BE2C (cell line): ENCODE measurements around the gene ACBD4.

Source experiments
- DNase-seq: peaks from one replicate; pipeline ENCODE4 v3.0.0-alpha.2; 2020
- H3K27me3 ChIP-seq: fragments of 250-450 bp; sonication (Bioruptor Pico); 2 replicates; pipeline ENCODE4 v1.5.1; 2020; ENCODE audit warnings: mild to moderate bottlenecking
- H3K36me3 ChIP-seq: fragments of 250-450 bp; sonication (Bioruptor Pico); 2 replicates; pipeline ENCODE4 v1.5.1; 2020; ENCODE audit warnings: mild to moderate bottlenecking
- H3K4me1 ChIP-seq: fragments of 250-450 bp; sonication (Bioruptor Pico); 2 replicates; pipeline ENCODE4 v1.5.1; 2020
- H3K4me3 ChIP-seq: 2 replicates; pipeline ENCODE4 v1.5.1; 2011; ENCODE audit warnings: low read depth, low read length
- H3K9me3 ChIP-seq: fragments of 250-450 bp; sonication (Bioruptor Pico); 2 replicates; pipeline ENCODE4 v1.5.1; 2020
- TF ChIP-seq, protein P1 (sequence below): IDR thresholded peaks from 2 replicates; pipeline ENCODE4 v1.5.1; 2012; ENCODE audit warnings: mild to moderate bottlenecking, low read depth, low read length

The ACBD4 gene

DNA sequence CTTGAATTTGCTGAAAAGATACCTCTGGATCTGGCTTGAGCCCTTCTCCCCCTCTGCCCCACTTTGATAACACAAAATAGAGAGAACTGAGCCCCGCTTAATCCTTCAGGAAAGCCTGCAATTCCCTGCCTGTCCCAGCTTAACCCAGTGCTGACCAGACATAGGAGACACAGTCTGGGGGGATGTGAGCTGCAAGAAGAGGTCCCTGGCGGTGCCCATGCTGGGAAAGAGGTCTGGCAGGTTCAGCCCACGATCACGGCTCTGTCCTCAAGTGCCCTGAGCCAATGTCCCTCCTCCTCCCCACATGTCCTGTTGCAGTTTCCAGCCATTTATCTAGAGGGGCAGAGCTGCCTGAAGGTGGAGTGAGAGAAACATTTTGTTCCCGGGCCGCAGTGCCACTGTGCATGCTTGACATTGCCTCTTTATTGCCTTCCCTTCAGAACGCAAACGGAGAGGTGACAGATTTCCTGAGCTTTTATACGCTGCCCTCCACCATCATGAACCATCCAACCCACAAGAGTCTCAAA lies 32.2 kb upstream of the ACBD4 start:
- Histone ChIP-seq H3K4me3 (no peak overlapping the region), H3K4me1 (no peaks in the 10 kb centered on the region), H3K27me3 (no peaks in the 10 kb centered on the region), H3K9me3 (no peaks in the 10 kb centered on the region), H3K36me3 (peaks cover 85% of the 10 kb centered on the region)
- TF ChIP-seq, protein P1, sequence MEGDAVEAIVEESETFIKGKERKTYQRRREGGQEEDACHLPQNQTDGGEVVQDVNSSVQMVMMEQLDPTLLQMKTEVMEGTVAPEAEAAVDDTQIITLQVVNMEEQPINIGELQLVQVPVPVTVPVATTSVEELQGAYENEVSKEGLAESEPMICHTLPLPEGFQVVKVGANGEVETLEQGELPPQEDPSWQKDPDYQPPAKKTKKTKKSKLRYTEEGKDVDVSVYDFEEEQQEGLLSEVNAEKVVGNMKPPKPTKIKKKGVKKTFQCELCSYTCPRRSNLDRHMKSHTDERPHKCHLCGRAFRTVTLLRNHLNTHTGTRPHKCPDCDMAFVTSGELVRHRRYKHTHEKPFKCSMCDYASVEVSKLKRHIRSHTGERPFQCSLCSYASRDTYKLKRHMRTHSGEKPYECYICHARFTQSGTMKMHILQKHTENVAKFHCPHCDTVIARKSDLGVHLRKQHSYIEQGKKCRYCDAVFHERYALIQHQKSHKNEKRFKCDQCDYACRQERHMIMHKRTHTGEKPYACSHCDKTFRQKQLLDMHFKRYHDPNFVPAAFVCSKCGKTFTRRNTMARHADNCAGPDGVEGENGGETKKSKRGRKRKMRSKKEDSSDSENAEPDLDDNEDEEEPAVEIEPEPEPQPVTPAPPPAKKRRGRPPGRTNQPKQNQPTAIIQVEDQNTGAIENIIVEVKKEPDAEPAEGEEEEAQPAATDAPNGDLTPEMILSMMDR: no peak
- no peak for DNase-seq

DNA sequence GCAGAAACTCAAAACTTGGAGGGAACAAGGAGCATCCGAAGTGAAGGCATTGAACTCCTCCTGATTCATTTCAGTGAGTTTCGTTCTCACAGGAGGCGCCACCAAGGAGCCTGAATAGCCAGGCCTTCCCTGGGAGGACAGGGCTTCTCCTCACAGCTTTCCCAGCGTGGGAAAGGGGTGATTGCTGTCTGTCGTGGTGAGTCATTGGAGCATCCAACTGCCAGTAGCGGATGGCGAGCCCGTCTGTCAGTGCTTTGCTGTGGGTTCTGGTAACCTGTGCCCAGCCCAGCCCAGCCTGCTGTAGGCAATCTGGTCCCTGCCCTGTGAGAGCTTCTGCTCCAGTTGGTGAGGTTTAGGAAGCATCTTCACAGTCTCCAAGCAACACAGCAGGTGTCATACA lies 31.5 kb upstream of the ACBD4 start:
- H3K9me3 ChIP-seq: no peaks in the 10 kb centered on the region
- peaks cover 85% of the 10 kb centered on the region for H3K36me3 ChIP-seq
- no peaks in the 10 kb centered on the region for H3K27me3 ChIP-seq
- no peak overlapping the region for H3K4me3 ChIP-seq
- H3K4me1 ChIP-seq: no peaks in the 10 kb centered on the region
- TF ChIP-seq, protein P1: no peak
- DNase-seq: no peak

GRCh38 chr17:45104497-45104896 lies 31.0 kb upstream of the ACBD4 start:
- no peak overlapping the region for H3K4me3 ChIP-seq
- TF ChIP-seq, protein P1: no peak
- no peaks in the 10 kb centered on the region for H3K27me3 ChIP-seq
- no peaks in the 10 kb centered on the region for H3K4me1 ChIP-seq
- no peaks in the 10 kb centered on the region for H3K9me3 ChIP-seq
- peaks cover 85% of the 10 kb centered on the region for H3K36me3 ChIP-seq
- no peak for DNase-seq

DNA sequence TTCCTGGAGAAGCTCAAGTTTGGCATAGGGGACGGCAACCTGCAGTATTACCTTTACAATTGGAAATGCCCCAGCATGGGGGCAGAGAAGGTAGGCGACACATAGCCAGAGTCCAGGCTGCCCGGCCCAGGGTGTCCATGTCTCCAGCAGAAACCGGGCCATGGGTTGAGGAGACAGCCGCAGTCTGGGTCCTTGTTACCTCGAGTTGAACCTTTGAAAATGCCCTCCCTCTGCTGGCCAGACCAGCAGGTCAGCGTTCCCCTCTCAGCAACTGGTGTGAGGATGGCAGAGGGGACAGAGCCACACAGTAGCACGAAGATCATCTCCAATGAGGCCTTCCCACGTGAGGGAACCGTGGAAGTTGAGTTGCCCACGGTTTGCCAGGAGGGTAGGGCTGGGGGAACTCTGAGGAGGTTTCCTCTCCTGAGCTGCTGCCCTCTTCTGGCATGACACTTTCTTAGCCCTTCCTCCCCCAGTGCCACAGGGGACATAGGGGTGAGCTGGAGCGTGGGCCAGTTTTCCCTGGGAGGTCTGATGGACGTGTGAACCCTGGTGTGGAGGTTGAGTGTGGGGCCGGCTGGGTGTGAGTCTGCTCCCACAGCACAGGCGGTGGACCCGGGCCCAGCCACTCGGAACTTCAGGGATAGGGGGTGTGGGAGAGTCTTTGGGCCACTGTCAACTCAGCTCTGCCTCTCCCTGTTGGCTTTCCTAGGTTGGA lies 30.4 kb upstream of the ACBD4 start:
- TF ChIP-seq, protein P1: no peak
- H3K36me3 ChIP-seq: peaks cover 81% of the 10 kb centered on the region

DNA sequence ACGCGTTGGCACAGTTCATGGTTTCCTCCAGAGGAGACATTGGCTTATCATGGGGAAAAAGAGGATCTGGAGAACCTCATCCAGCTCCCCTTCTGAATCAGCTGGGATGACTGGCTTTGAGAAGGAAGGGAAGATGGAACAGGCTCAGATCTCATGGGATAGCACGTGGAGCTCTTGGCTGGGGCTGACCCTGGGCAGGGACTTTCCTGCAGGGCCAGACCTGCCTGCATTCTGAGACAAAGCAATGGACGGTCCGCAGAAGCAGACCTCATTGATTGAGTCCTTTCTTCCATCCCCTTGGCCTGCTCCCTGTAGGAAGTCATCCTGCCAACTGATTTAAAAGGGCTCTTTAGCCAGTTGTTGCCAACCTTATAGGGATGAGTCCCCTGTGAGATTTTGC lies 29.4 kb upstream of the ACBD4 start:
- H3K36me3 ChIP-seq: peaks cover 73% of the 10 kb centered on the region

More for the DNA sequence above, 30.4 kb upstream of the ACBD4 start:
- no peaks in the 10 kb centered on the region for H3K4me1 ChIP-seq
- no peak overlapping the region for H3K4me3 ChIP-seq
- DNase-seq: no peak
- H3K27me3 ChIP-seq: no peaks in the 10 kb centered on the region
- no peaks in the 10 kb centered on the region for H3K9me3 ChIP-seq

DNA sequence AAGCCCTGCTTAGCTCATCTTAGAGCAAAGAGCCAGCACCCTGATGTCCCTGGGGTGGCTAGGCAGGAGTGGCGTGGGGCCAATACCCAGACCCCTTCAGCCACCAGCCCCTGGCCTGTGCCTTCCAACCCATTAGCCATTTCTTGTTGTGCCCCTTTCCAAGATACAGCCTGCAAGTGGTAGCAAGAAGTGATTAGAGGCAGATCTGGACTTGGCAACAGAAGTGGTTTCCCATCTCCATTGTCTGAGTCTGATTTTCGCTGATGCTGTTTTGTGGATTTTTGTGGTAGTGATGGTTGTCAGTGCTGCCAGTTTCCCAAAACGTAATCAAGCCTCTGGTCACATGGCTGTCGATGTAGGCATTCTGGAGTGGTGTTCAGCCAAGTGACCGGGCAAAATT lies 28.9 kb upstream of the ACBD4 start:
- Histone ChIP-seq H3K27me3 (no peaks in the 10 kb centered on the region), H3K36me3 (peaks cover 71% of the 10 kb centered on the region), H3K4me1 (no peaks in the 10 kb centered on the region; the same call in 1 of the 2 replicates), H3K9me3 (no peaks in the 10 kb centered on the region), H3K4me3 (no peak overlapping the region)
- no peak for DNase-seq
- TF ChIP-seq, protein P1: no peak

More for the DNA sequence above, 29.4 kb upstream of the ACBD4 start:
- DNase-seq: no peak
- Histone ChIP-seq H3K4me3 (no peak overlapping the region), H3K4me1 (no peaks in the 10 kb centered on the region; the same call in 1 of the 2 replicates), H3K27me3 (no peaks in the 10 kb centered on the region), H3K9me3 (no peaks in the 10 kb centered on the region)
- TF ChIP-seq, protein P1: no peak
